HG02885 (cell line): ENCODE results near the gene CTNNA1.
"Not testable (repeated sequence)": the region's sequence is repeated elsewhere in the genome, so short reads cannot be mapped to it uniquely, and the experiment has no call there.

Experiments
- ATAC-seq: cut with Tn5 transposase; IDR thresholded peaks from one replicate; pipeline ENCODE4 v1.9.1; 2021; ENCODE audit warnings: mild to moderate bottlenecking; ENCODE audit not compliant: unreplicated experiment, poor library complexity

CTNNA1 gene

GRCh38 chr5:138803935-138804334 lies 50.7 kb downstream of the CTNNA1 start:
- ATAC-seq: no peak

- ATAC-seq: no peak
These were observed 51.9 kb downstream of the CTNNA1 start for GRCh38 chr5:138805096-138805495.

- no peak for ATAC-seq
These were observed 54.0 kb downstream of the CTNNA1 start for GRCh38 chr5:138807182-138807581.

- ATAC-seq: no peak
These were observed 56.2 kb downstream of the CTNNA1 start for GRCh38 chr5:138809391-138809790.

- ATAC-seq: not testable (repeated sequence)
These were observed 57.6 kb downstream of the CTNNA1 start for GRCh38 chr5:138810861-138811260.

GRCh38 chr5:138815529-138815928 lies 62.3 kb downstream of the CTNNA1 start:
- ATAC-seq: no peak

- no peak for ATAC-seq
These were observed 64.0 kb downstream of the CTNNA1 start for GRCh38 chr5:138817241-138817640.

GRCh38 chr5:138819081-138819480 lies 65.9 kb downstream of the CTNNA1 start:
- ATAC-seq: no peak

- no peak for ATAC-seq
These were observed 67.5 kb downstream of the CTNNA1 start for GRCh38 chr5:138820695-138821094.

GRCh38 chr5:138824516-138824915 lies 71.3 kb downstream of the CTNNA1 start:
- ATAC-seq: no peak

GRCh38 chr5:138824924-138825863 lies 72.0 kb downstream of the CTNNA1 start:
- no peak for ATAC-seq

- ATAC-seq: no peak
These were observed 75.3 kb downstream of the CTNNA1 start for GRCh38 chr5:138828556-138828955.

GRCh38 chr5:138829341-138829740 lies 76.1 kb downstream of the CTNNA1 start:
- no peak for ATAC-seq

- no peak for ATAC-seq
These were observed 78.5 kb downstream of the CTNNA1 start for GRCh38 chr5:138831703-138832102.

GRCh38 chr5:138832218-138832617 lies 79.0 kb downstream of the CTNNA1 start:
- ATAC-seq: no peak

GRCh38 chr5:138833080-138833479 lies 79.9 kb downstream of the CTNNA1 start:
- ATAC-seq: no peak

- ATAC-seq: no peak
These were observed 80.7 kb downstream of the CTNNA1 start for GRCh38 chr5:138833726-138834480.

- ATAC-seq: not testable (repeated sequence)
These were observed 81.6 kb downstream of the CTNNA1 start for GRCh38 chr5:138834853-138835252.

- no peak for ATAC-seq
These were observed 83.9 kb downstream of the CTNNA1 start for GRCh38 chr5:138837160-138837559.

- no peak for ATAC-seq
These were observed 86.9 kb downstream of the CTNNA1 start for GRCh38 chr5:138840103-138840502.

- ATAC-seq: no peak
These were observed 88.3 kb downstream of the CTNNA1 start for GRCh38 chr5:138841531-138841930.
